ENCODE measurements around the gene NUAK2.
"Not testable (repeated sequence)": the region's sequence is repeated elsewhere in the genome, so short reads cannot be mapped to it uniquely, and the experiment has no call there.

The NUAK2 gene

GRCh38 chr1:205321162-205321958 lies at the start of gene NUAK2:
TSS of gene NUAK2 (minus strand) at chr1:205321745. CDS start at chr1:205321628, 117 bp downstream.
- DNase-seq = peak; percentile 94
- TF ChIP-seq CTCF (IDR thresholded peaks at IDR 0.05) = no peak
- Mint-ChIP-seq H3K4me3 (peak within 1 kb of the TSS; percentile 99), H3K9me3 (no peaks in the 10 kb centered on the region), H3K27me3 (ENCODE audit: low read depth, poor library complexity) (peaks cover 13% of the 10 kb centered on the region), H3K36me3 (ENCODE audit: low read depth) (no peaks in the 10 kb centered on the region), H3K27ac (peak within 1 kb of the TSS; percentile 72), H3K4me1 (peaks cover 65% of the 10 kb centered on the region)

- no peak for TF ChIP-seq CTCF (IDR thresholded peaks at IDR 0.05)
- no peak overlapping the region for H3K27ac Mint-ChIP-seq
- H3K4me1 Mint-ChIP-seq = peaks cover 60% of the 10 kb centered on the region
- H3K27me3 Mint-ChIP-seq (ENCODE audit: low read depth, poor library complexity) = peaks cover 4% of the 10 kb centered on the region
- DNase-seq = no peak
- no peaks in the 10 kb centered on the region for H3K9me3 Mint-ChIP-seq
- no peaks in the 10 kb centered on the region for H3K36me3 Mint-ChIP-seq (ENCODE audit: low read depth)
- no peak overlapping the region for H3K4me3 Mint-ChIP-seq
Measured at GRCh38 chr1:205370780-205371179, 49.2 kb upstream of the NUAK2 start.

DNA sequence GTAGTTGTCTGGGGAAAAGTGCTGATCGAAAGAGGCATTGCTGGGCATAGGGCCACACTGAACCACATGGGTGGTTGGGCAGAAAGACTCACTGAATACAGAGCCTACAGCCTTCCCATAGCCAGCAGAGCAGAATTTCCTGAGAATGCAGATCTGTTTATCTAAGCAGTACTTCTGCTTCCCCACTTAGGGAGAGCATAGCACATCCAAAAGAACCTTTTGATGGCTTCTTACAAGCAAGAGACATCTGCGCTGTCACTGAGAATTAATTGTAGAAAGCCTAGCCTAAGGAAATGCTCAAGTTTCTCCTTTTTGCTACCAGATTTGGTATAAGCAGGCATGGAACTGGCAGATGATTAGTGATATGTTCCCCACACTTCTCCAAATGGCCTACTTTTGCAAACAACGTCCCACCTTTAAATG lies 48.2 kb upstream of the NUAK2 start:
- Mint-ChIP-seq H3K27ac (peak overlapping the region; percentile 28), H3K4me1 (peaks cover 55% of the 10 kb centered on the region), H3K36me3 (ENCODE audit: low read depth) (no peaks in the 10 kb centered on the region), H3K4me3 (no peak overlapping the region), H3K27me3 (ENCODE audit: low read depth, poor library complexity) (peaks cover 4% of the 10 kb centered on the region), H3K9me3 (no peaks in the 10 kb centered on the region)
- DNase-seq = no peak
- TF ChIP-seq CTCF (IDR thresholded peaks at IDR 0.05) = no peak

- H3K36me3 Mint-ChIP-seq (ENCODE audit: low read depth) = no peaks in the 10 kb centered on the region
- H3K27ac Mint-ChIP-seq = no peak overlapping the region
- no peaks in the 10 kb centered on the region for H3K9me3 Mint-ChIP-seq
- peaks cover 4% of the 10 kb centered on the region for H3K27me3 Mint-ChIP-seq (ENCODE audit: low read depth, poor library complexity)
- peaks cover 42% of the 10 kb centered on the region for H3K4me1 Mint-ChIP-seq
- no peak overlapping the region for H3K4me3 Mint-ChIP-seq
- no peak for TF ChIP-seq CTCF (IDR thresholded peaks at IDR 0.05)
- no peak for DNase-seq
Measured at GRCh38 chr1:205368478-205368877, 46.9 kb upstream of the NUAK2 start.

- H3K36me3 Mint-ChIP-seq (ENCODE audit: low read depth) = no peaks in the 10 kb centered on the region
- TF ChIP-seq CTCF (IDR thresholded peaks at IDR 0.05) = no peak
- no peak for DNase-seq
- H3K4me1 Mint-ChIP-seq = peaks cover 26% of the 10 kb centered on the region
- no peaks in the 10 kb centered on the region for H3K9me3 Mint-ChIP-seq
- H3K27me3 Mint-ChIP-seq (ENCODE audit: low read depth, poor library complexity) = no peaks in the 10 kb centered on the region
- H3K4me3 Mint-ChIP-seq = no peak overlapping the region
- no peak overlapping the region for H3K27ac Mint-ChIP-seq
Measured at GRCh38 chr1:205365945-205366463, 44.5 kb upstream of the NUAK2 start.

DNA sequence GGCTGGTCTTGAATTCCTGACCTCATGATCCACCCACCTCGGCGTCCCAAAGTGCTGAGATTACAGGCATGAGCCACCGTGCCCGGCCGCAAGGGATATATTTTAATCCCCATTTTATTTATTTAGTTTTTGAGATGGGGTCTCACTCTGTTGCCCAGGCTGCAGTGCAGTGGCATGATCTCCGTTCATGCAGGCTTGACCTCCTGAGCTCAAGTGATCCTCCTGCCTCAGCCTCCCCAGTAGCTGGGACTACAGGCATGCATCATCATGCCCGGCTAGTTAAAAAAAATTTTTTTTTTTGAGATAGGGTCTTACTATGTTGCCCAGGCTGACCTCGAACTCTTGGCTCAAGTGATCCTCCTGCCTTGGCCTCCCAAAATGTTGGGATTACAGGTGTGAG lies 43.5 kb upstream of the NUAK2 start:
- H3K4me1 Mint-ChIP-seq = peaks cover 35% of the 10 kb centered on the region
- H3K27ac Mint-ChIP-seq; DNase-seq; H3K9me3 Mint-ChIP-seq; H3K36me3 Mint-ChIP-seq (ENCODE audit: low read depth); H3K4me3 Mint-ChIP-seq; H3K27me3 Mint-ChIP-seq (ENCODE audit: low read depth, poor library complexity): not testable (repeated sequence)

All from nephron progenitor cell (in vitro differentiated cells).